Body of pancreas (tissue), 4 donors: Measurements from ENCODE around the gene SLC38A10. TPM values are rescaled to one million over a fixed set of nuclear protein-coding genes. Genes with fewer than 3 reads are reported as not detected.

Source experiments
- ATAC-seq: fragments of 150-250 bp; one replicate; pipeline ENCODE4 v1.9.1; 2016
- DNase-seq, 4 donors: peaks; one replicate each; pipeline ENCODE4 v3.0.0-alpha.2; 2019
- H3K27ac ChIP-seq, 4 donors: fragments of 200-600 bp; sonication (generic); 1 replicate in 3 of 4; 2 replicates in 1 of 4; pipeline versions ENCODE4 v1.5.1 to v1.6.1; 2016 to 2019; ENCODE audit warnings: mild to moderate bottlenecking in 1 of 4, mixed read lengths in 1 of 4, moderate library complexity in 1 of 4
- H3K27me3 ChIP-seq, 2 donors: fragments of 200-600 bp; sonication (generic); one replicate each; pipeline ENCODE4 v1.6.0; 2016; ENCODE audit warnings: mild to moderate bottlenecking in 1 of 2
- H3K36me3 ChIP-seq, 2 donors: fragments of 200-600 bp; sonication (generic); replicated peaks in 1 of 2; 2 replicates each; pipeline ENCODE4 v1.5.1; 2016; ENCODE audit warnings: low read depth in 2 of 2; ENCODE audit not compliant: insufficient read depth in 1 of 2
- H3K4me1 ChIP-seq: fragments of 200-600 bp; sonication (generic); one replicate; pipeline ENCODE4 v1.6.0; 2016
- H3K4me3 ChIP-seq, 2 donors: fragments of 200-600 bp; sonication (generic); 1 replicate in 1 of 2; 2 replicates in 1 of 2; pipeline ENCODE4 v1.5.1; 2016 to 2019
- H3K9me3 ChIP-seq, 3 donors: fragments of 200-600 bp; sonication (generic); 1 replicate in 2 of 3; 2 replicates in 1 of 3; pipeline ENCODE4 v1.5.1; 2016
- POLR2A ChIP-seq, 3 donors: fragments of 450-650 bp; IDR thresholded peaks; one replicate each; pipeline ENCODE4 v1.6.1; 2016; ENCODE audit warnings: antibody characterized with exemption in 3 of 3, mild to moderate bottlenecking in 2 of 3
- WGBS, 2 donors: methylation state at CpG; one replicate each; pipeline ENCODE4 v1.1.5; 2017; 5-methylcytosine and 5-hydroxymethylcytosine counted together
- intact Hi-C: fragments of 100-400 bp; cut with DNase I; formaldehyde crosslinking; loops from one replicate; pipeline ENCODE4 v1.15.1; 2023
- total RNA-seq, 2 donors: library from RNA; depleted of rRNA; stranded (reverse); fragments of >200 nt; gene quantifications; one replicate each; pipeline ENCODE4 v1.1.0, GENCODE V29; 2016
- TF ChIP-seq, protein P1 (sequence below), 7 experiments: fragments of 450-650 bp in 4 of 7; fragments of 200-600 bp in 3 of 7; sonication (generic) in 3 of 7; IDR thresholded peaks; one replicate each; pipeline ENCODE4 v1.5.1; 2016 to 2019; ENCODE audit warnings: antibody characterized with exemption in 7 of 7

The SLC38A10 gene
- total RNA-seq, 2 donors from 2014 or later: 102 to 203 TPM

DNA sequence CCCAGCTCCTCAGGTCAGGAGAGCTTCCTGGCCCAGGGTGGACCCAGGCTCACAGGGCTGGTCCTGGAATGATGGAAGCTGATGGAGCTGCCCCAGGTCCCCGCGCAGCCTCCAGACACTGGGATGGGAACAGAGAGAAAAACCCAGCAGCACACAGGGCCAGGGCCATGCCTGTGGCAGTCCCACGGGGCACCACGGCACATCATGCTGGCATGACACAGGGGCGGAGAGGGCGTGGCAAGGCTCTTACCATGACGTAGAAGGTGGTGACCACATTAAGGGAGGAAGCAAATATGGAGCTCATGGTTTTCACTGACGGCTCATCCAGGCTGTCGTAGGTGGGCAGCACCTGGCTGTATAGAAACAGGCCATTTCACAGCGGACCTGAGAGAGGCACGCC is 18.3 kb downstream of the SLC38A10 start:
- ATAC-seq (no peak), DNase-seq (no peak)
- 90% methylated on average over 5 to 11 of the region's 11 CpGs for WGBS, 2 donors
- Histone ChIP-seq H3K27ac (no peak overlapping the region), H3K4me1 (no peaks in the 10 kb centered on the region), H3K36me3 (peaks cover 11 to 32% of the 10 kb centered on the region in 2 donors), H3K4me3 (no peak overlapping the region), H3K27me3 (no peaks in the 10 kb centered on the region), H3K9me3 (no peaks in the 10 kb centered on the region)
- intact Hi-C loops: loop anchor here (10.0 kb wide), 1 partner anchor 418 kb away; no protein-coding TSS in a partner anchor
- no peak for TF ChIP-seq POLR2A (IDR thresholded peaks at IDR 0.05)
- TF ChIP-seq, protein P1, sequence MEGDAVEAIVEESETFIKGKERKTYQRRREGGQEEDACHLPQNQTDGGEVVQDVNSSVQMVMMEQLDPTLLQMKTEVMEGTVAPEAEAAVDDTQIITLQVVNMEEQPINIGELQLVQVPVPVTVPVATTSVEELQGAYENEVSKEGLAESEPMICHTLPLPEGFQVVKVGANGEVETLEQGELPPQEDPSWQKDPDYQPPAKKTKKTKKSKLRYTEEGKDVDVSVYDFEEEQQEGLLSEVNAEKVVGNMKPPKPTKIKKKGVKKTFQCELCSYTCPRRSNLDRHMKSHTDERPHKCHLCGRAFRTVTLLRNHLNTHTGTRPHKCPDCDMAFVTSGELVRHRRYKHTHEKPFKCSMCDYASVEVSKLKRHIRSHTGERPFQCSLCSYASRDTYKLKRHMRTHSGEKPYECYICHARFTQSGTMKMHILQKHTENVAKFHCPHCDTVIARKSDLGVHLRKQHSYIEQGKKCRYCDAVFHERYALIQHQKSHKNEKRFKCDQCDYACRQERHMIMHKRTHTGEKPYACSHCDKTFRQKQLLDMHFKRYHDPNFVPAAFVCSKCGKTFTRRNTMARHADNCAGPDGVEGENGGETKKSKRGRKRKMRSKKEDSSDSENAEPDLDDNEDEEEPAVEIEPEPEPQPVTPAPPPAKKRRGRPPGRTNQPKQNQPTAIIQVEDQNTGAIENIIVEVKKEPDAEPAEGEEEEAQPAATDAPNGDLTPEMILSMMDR (IDR thresholded peaks at IDR 0.05): no peak

DNA sequence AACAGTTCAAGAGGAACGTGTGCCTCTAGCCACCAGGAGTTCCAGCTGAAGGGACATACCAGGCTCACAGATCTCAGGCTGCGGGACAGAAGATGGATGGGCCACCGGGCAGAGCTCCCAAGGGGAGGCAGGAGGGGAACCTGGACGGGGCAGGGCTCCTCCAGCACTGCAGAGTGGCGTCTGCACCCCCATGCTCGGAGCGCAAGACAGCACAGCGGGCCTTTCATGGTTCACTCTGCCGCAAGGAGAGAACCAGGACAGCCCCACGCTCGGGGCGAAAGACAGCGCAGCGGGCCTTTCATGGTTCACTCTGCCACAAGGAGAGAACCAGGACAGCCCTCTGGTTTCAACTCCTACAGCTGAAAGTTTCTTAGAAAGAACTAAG is 20.6 kb downstream of the SLC38A10 start:
- H3K36me3 ChIP-seq: peaks cover 13 to 38% of the 10 kb centered on the region in 2 donors
- 92 to 99% methylated on average over 9 to 14 of the region's 14 CpGs for WGBS, 2 donors
- ATAC-seq: no peak

DNA sequence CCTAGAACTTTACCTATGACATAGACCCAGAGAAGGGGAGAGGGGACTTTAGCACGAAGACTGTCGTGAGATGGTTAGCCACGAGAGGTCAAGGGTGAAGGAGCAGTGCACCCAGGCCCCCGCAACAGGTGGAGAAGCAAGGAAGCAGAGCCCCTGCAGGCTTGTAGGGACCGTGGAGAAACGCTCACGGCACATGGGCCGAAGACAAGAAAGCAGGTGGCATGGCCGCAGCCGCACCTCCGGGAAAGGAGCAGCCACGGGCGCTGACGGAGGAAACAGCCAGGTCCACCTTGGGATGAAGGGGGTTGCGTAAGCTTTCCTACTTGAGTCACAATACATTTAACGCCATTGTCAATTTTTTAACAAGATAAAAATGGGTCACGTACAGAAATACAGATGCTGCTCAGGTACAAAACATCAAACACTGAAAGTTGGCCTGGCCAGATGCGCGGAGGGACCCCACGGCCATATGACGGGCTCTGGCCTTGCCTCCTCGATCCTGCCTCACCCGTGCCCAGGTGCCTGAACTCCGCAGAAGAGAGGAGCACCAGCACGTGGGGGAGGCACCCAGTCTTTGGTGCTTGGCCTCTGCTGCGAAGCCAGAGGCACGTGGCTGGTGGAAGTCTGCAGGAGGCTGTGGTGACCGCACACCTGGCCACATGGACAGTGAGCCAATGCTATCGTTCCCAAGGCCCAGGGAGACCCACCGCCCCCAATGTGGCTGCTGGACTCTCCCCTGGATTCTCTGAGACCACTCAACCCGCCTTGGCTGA is 21.2 kb downstream of the SLC38A10 start:
- ATAC-seq (no peak), DNase-seq (no peak)
- no peak for TF ChIP-seq POLR2A (IDR thresholded peaks at IDR 0.05)
- TF ChIP-seq, protein P1 (IDR thresholded peaks at IDR 0.05): no peak
- Histone ChIP-seq H3K27ac (no peak overlapping the region), H3K27me3 (no peaks in the 10 kb centered on the region), H3K4me3 (no peak overlapping the region), H3K36me3 (peaks cover 15 to 37% of the 10 kb centered on the region in 2 donors), H3K4me1 (no peaks in the 10 kb centered on the region), H3K9me3 (no peaks in the 10 kb centered on the region)
- intact Hi-C loops: loop anchor here (10.0 kb wide), 1 partner anchor 421 kb away; no protein-coding TSS in a partner anchor
- WGBS, 2 donors: 85 to 92% methylated on average over 22 to 31 of the region's 31 CpGs

More for the DNA sequence above, 20.6 kb downstream of the SLC38A10 start:
- Histone ChIP-seq H3K9me3 (no peaks in the 10 kb centered on the region), H3K27ac (no peak overlapping the region), H3K4me3 (no peak overlapping the region), H3K27me3 (no peaks in the 10 kb centered on the region), H3K4me1 (no peaks in the 10 kb centered on the region)
- intact Hi-C loops: loop anchor here (10.0 kb wide), 1 partner anchor 420 kb away; no protein-coding TSS in a partner anchor
- no peak for DNase-seq
- no peak for TF ChIP-seq POLR2A (IDR thresholded peaks at IDR 0.05)
- TF ChIP-seq, protein P1 (IDR thresholded peaks at IDR 0.05): no peak

DNA sequence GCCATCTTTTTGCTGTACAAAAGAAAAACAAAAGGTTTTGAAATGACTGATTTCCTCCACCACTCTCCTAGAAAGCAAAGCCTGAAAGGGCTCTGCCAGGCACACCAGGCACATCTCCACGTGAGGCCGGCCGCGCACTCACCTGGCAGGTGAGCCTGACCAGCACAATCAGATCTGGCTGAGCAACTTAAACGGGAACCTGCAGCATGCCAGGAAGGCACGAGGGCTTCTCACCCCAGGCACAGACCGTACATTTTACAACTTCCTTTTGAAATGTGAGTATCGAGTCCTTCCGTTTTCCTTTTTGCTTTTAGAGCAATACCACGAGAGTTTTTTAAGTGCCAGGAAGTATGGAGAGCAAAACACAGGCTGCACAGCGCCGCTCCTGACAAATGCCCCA is 22.5 kb downstream of the SLC38A10 start:
- TF ChIP-seq, protein P1 (IDR thresholded peaks at IDR 0.05): no peak
- no peak for TF ChIP-seq POLR2A (IDR thresholded peaks at IDR 0.05)
- 44 to 72% methylated on average over 12 of the region's 12 CpGs for WGBS, 2 donors
- DNase-seq (peak in 1 of 4 donors; percentile 39), ATAC-seq (no peak)
- no peaks in the 10 kb centered on the region for H3K9me3 ChIP-seq
- no peak overlapping the region for H3K27ac ChIP-seq
- H3K36me3 ChIP-seq: peaks cover 15 to 38% of the 10 kb centered on the region in 2 donors
- intact Hi-C loops: loop anchor here (10.0 kb wide), 1 partner anchor 422 kb away; no protein-coding TSS in a partner anchor
- no peak overlapping the region for H3K4me3 ChIP-seq
- H3K4me1 ChIP-seq: no peaks in the 10 kb centered on the region
- H3K27me3 ChIP-seq: no peaks in the 10 kb centered on the region
